DOHH2 (cell line): Measurements from ENCODE around the gene CDKN2AIPNL.

Source experiments
- EZH2phosphoT487 ChIP-seq: fragments of 200-600 bp; sonication (generic); IDR thresholded peaks from 2 replicates; pipeline ENCODE4 v1.6.1; 2017; ENCODE audit warnings: borderline replicate concordance, mild to moderate bottlenecking, antibody characterized with exemption, low read length, moderate library complexity, mixed read lengths
- TF ChIP-seq, protein P1 (sequence below): fragments of 200-600 bp; sonication (generic); IDR thresholded peaks from one replicate; pipeline ENCODE4 v1.5.1; 2014; ENCODE audit warnings: antibody characterized with exemption, mild to moderate bottlenecking, low read depth, low read length; ENCODE audit not compliant: poor library complexity, severe bottlenecking

- TF ChIP-seq, protein P1, sequence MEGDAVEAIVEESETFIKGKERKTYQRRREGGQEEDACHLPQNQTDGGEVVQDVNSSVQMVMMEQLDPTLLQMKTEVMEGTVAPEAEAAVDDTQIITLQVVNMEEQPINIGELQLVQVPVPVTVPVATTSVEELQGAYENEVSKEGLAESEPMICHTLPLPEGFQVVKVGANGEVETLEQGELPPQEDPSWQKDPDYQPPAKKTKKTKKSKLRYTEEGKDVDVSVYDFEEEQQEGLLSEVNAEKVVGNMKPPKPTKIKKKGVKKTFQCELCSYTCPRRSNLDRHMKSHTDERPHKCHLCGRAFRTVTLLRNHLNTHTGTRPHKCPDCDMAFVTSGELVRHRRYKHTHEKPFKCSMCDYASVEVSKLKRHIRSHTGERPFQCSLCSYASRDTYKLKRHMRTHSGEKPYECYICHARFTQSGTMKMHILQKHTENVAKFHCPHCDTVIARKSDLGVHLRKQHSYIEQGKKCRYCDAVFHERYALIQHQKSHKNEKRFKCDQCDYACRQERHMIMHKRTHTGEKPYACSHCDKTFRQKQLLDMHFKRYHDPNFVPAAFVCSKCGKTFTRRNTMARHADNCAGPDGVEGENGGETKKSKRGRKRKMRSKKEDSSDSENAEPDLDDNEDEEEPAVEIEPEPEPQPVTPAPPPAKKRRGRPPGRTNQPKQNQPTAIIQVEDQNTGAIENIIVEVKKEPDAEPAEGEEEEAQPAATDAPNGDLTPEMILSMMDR: no peak
- no peak for TF ChIP-seq EZH2phosphoT487
Measured at GRCh38 chr5:134413046-134413445, 1.4 kb upstream of the CDKN2AIPNL start.
